Measurements from ENCODE around the gene PRKAR1B. TPM values are rescaled to one million over a fixed set of nuclear protein-coding genes. Genes with fewer than 3 reads are reported as not detected.

Gene PRKAR1B
- total RNA-seq, 1 experiment from 2014 or later, result 62.0 TPM

- H3K27me3 ChIP-seq (ENCODE audit: control insufficient read depth, insufficient read depth, low read length), result no peaks in the 10 kb centered on the region
- no peaks in the 10 kb centered on the region for H3K36me3 ChIP-seq (ENCODE audit: control insufficient read depth, insufficient read depth, low read length)
- POLR2A ChIA-PET, result no interaction called here
- no peaks in the 10 kb centered on the region for H3K4me1 ChIP-seq (ENCODE audit: control insufficient read depth, insufficient read depth, low read length)
- no peak for TF ChIP-seq TCF7L2 (IDR thresholded peaks at IDR 0.05; ENCODE audit: low read depth, low read length)
- TF ChIP-seq, protein P1, sequence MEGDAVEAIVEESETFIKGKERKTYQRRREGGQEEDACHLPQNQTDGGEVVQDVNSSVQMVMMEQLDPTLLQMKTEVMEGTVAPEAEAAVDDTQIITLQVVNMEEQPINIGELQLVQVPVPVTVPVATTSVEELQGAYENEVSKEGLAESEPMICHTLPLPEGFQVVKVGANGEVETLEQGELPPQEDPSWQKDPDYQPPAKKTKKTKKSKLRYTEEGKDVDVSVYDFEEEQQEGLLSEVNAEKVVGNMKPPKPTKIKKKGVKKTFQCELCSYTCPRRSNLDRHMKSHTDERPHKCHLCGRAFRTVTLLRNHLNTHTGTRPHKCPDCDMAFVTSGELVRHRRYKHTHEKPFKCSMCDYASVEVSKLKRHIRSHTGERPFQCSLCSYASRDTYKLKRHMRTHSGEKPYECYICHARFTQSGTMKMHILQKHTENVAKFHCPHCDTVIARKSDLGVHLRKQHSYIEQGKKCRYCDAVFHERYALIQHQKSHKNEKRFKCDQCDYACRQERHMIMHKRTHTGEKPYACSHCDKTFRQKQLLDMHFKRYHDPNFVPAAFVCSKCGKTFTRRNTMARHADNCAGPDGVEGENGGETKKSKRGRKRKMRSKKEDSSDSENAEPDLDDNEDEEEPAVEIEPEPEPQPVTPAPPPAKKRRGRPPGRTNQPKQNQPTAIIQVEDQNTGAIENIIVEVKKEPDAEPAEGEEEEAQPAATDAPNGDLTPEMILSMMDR (IDR thresholded peaks at IDR 0.05), result no peak
- TF ChIP-seq, protein P2, sequence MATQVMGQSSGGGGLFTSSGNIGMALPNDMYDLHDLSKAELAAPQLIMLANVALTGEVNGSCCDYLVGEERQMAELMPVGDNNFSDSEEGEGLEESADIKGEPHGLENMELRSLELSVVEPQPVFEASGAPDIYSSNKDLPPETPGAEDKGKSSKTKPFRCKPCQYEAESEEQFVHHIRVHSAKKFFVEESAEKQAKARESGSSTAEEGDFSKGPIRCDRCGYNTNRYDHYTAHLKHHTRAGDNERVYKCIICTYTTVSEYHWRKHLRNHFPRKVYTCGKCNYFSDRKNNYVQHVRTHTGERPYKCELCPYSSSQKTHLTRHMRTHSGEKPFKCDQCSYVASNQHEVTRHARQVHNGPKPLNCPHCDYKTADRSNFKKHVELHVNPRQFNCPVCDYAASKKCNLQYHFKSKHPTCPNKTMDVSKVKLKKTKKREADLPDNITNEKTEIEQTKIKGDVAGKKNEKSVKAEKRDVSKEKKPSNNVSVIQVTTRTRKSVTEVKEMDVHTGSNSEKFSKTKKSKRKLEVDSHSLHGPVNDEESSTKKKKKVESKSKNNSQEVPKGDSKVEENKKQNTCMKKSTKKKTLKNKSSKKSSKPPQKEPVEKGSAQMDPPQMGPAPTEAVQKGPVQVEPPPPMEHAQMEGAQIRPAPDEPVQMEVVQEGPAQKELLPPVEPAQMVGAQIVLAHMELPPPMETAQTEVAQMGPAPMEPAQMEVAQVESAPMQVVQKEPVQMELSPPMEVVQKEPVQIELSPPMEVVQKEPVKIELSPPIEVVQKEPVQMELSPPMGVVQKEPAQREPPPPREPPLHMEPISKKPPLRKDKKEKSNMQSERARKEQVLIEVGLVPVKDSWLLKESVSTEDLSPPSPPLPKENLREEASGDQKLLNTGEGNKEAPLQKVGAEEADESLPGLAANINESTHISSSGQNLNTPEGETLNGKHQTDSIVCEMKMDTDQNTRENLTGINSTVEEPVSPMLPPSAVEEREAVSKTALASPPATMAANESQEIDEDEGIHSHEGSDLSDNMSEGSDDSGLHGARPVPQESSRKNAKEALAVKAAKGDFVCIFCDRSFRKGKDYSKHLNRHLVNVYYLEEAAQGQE (IDR thresholded peaks at IDR 0.05; ENCODE audit: insufficient read depth in 1 of 2, low read depth in 2 of 2, low read length in 1 of 2), result no peak
- no peak for TF ChIP-seq POLR2AphosphoS5 (IDR thresholded peaks at IDR 0.05; ENCODE audit: low read depth, low read length)
- no peak for TF ChIP-seq SIN3A (IDR thresholded peaks at IDR 0.05; ENCODE audit: borderline replicate concordance, insufficient read depth, low read depth, low read length)
- BruUV-seq (replicated peaks), result no TSS peak
- intact Hi-C loops (cut with micrococcal nuclease; ENCODE audit: unreplicated experiment), result no loop called here
- ATAC-seq (no peak), DNase-seq (ENCODE audit: low read depth, low spot score) (no peak)
- no peak overlapping the region for H3K4me3 ChIP-seq (ENCODE audit: low read depth in 2 of 2, low read length in 2 of 2)
- CTCF ChIA-PET, result interaction anchor here (0.5 kb wide), 1 partner anchor 109 kb away, joined by 3 read pairs; no protein-coding TSS in a partner anchor
- H3K27ac ChIP-seq (ENCODE audit: low read length), result no peak overlapping the region
- H3K9me3 ChIP-seq (ENCODE audit: control insufficient read depth, insufficient read depth, low read depth, low read length), result no peaks in the 10 kb centered on the region
- in situ Hi-C loops (cut with HindIII; ENCODE audit: low pct_unique_long_range_greater_than_20kb, low sequenced_read_pairs), result no loop called here
Observed at GRCh38 chr7:556291-556826, 170.7 kb downstream of the PRKAR1B start.

- in situ Hi-C loops (cut with HindIII; ENCODE audit: low pct_unique_long_range_greater_than_20kb, low sequenced_read_pairs), result no loop called here
- intact Hi-C loops (cut with micrococcal nuclease; ENCODE audit: unreplicated experiment), result no loop called here
- no TSS peak for BruUV-seq (replicated peaks)
- ChIA-PET POLR2A (no interaction called here), CTCF (interaction anchor here (0.5 kb wide), 1 partner anchor 110 kb away, joined by 3 read pairs; no protein-coding TSS in a partner anchor)
- TF ChIP-seq SIN3A (IDR thresholded peaks at IDR 0.05; ENCODE audit: borderline replicate concordance, insufficient read depth, low read depth, low read length) (no peak), POLR2AphosphoS5 (IDR thresholded peaks at IDR 0.05; ENCODE audit: low read depth, low read length) (no peak)
- no peak overlapping the region for H3K27ac ChIP-seq (ENCODE audit: low read length)
- ATAC-seq (no peak), DNase-seq (ENCODE audit: low read depth, low spot score) (no peak)
- H3K9me3 ChIP-seq (ENCODE audit: control insufficient read depth, insufficient read depth, low read depth, low read length), result no peaks in the 10 kb centered on the region
- H3K4me3 ChIP-seq (ENCODE audit: low read depth in 2 of 2, low read length in 2 of 2), result no peak overlapping the region
- H3K36me3 ChIP-seq (ENCODE audit: control insufficient read depth, insufficient read depth, low read length), result no peaks in the 10 kb centered on the region
- no peaks in the 10 kb centered on the region for H3K4me1 ChIP-seq (ENCODE audit: control insufficient read depth, insufficient read depth, low read length)
- no peaks in the 10 kb centered on the region for H3K27me3 ChIP-seq (ENCODE audit: control insufficient read depth, insufficient read depth, low read length)
Observed at GRCh38 chr7:555551-556160, 171.4 kb downstream of the PRKAR1B start.

DNA sequence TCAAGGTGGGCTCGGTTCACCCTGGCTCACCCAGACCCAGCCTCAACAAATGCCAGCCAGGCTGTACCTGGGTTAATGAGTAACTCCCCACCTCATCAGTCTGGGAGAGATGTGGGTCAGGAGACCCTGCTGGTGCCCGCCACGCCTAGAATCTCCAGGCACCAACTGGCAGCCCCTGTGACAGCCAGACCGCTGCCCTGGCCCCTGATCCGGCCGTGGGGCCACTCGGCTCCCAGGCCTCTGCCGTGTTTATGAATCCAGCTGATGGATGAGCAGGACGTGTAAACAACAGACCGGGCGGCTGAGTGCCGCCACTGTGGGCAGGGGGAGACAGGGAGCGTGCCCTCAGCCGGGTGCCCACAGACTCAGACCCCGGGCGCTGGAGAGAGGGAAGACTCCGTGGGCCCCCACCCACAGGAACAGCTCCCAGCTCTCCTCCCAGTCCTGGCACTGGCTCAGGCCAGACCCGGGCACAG lies 173.4 kb downstream of the PRKAR1B start:
- intact Hi-C loops (cut with micrococcal nuclease; ENCODE audit: unreplicated experiment), result no loop called here
- H3K27ac ChIP-seq (ENCODE audit: low read length), result no peak overlapping the region
- H3K4me1 ChIP-seq (ENCODE audit: control insufficient read depth, insufficient read depth, low read length), result no peaks in the 10 kb centered on the region
- in situ Hi-C loops (cut with HindIII; ENCODE audit: low pct_unique_long_range_greater_than_20kb, low sequenced_read_pairs), result no loop called here
- H3K27me3 ChIP-seq (ENCODE audit: control insufficient read depth, insufficient read depth, low read length), result no peaks in the 10 kb centered on the region
- no peak for ATAC-seq
- no peaks in the 10 kb centered on the region for H3K9me3 ChIP-seq (ENCODE audit: control insufficient read depth, insufficient read depth, low read depth, low read length)
- BruUV-seq (replicated peaks), result no TSS peak
- H3K4me3 ChIP-seq (ENCODE audit: low read depth in 2 of 2, low read length in 2 of 2), result no peak overlapping the region
- H3K36me3 ChIP-seq (ENCODE audit: control insufficient read depth, insufficient read depth, low read length), result no peaks in the 10 kb centered on the region
- POLR2A ChIA-PET, result no interaction called here
- TF ChIP-seq SIN3A (IDR thresholded peaks at IDR 0.05; ENCODE audit: borderline replicate concordance, insufficient read depth, low read depth, low read length) (no peak), TCF7L2 (IDR thresholded peaks at IDR 0.05; ENCODE audit: low read depth, low read length) (no peak), POLR2AphosphoS5 (IDR thresholded peaks at IDR 0.05; ENCODE audit: low read depth, low read length) (no peak)
- TF ChIP-seq, protein P1 (IDR thresholded peaks at IDR 0.05), result no peak
- TF ChIP-seq, protein P2 (IDR thresholded peaks at IDR 0.05; ENCODE audit: insufficient read depth in 1 of 2, low read depth in 2 of 2, low read length in 1 of 2), result no peak
- CTCF ChIA-PET, result no interaction called here
- DNase-seq (ENCODE audit: low read depth, low spot score), result no peak
